NK-92 treated with Interleukin-12 subunit alpha and Interleukin-12 subunit beta, amount 100 ng/mL, for 24 hours (cell line): Measurements from ENCODE around the gene RNU1-3.
"Not testable (repeated sequence)": the region's sequence is repeated elsewhere in the genome, so short reads cannot be mapped to it uniquely, and the experiment has no call there.

Experiments
- DNase-seq: peaks from one replicate; lab custom pipeline; 2025; lab: John Stamatoyannopoulos, UW

The RNU1-3 gene

DNA sequence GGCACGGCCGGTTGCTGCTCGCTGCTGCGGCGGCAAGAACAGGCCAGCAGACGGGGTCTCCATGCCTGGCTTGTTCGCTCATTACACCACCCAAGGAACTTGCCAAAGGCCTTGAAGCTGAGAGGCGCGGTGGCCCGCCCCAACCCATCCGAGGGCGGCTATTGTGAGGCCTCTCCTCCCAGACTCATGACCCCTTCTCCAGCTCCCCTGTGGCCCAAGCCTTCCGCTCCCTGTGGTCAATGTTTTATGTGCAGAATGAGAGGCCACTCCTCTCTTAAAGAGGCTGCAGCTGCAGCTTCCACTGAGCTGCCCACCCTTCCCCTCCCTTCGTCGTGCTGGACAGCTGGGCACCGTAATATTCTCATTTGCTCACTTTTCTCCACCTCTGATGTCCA is 27.6 kb upstream of the RNU1-3 start:
- DNase-seq: not testable (repeated sequence)

- not testable (repeated sequence) for DNase-seq
Observed at GRCh38 chr1:16693449-16694307, 26.9 kb upstream of the RNU1-3 start.

DNA sequence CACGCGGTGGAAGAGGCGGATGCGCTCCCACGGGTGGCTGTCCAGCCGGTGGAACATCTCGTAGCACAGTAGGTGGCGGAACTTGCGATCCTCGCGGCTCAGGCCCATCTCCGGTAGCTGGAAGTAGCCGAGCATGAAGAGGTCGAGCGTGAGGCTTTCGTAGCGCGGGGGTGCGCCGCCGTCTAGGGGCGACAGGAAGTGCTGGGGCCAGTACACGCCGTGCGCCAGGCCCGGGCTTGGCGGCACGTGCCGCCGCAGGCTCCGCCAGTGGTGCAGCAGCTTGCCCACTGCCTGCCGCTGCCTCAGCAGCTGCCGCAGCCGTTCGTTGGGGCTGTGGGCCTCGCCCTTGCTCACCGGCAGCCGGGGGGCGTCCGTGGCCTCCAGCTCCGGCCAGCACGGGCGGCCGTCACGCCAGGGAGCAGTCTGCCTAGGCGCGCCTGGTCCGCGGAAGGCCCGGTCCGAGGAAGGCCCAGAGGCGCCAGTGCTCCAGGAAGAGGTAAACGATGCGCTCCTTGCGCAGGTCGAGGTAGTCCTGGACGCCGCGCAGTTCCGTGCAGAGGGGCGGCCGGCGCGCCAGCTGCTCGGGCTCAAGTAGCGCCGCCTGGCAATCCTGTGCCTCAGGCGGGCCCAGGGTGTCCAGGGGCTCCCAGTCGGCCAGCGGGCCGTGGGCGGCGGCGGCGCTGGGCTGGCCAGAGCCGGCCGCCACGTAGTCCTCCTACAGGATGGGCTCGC is 26.1 kb upstream of the RNU1-3 start:
- DNase-seq: not testable (repeated sequence)

DNA sequence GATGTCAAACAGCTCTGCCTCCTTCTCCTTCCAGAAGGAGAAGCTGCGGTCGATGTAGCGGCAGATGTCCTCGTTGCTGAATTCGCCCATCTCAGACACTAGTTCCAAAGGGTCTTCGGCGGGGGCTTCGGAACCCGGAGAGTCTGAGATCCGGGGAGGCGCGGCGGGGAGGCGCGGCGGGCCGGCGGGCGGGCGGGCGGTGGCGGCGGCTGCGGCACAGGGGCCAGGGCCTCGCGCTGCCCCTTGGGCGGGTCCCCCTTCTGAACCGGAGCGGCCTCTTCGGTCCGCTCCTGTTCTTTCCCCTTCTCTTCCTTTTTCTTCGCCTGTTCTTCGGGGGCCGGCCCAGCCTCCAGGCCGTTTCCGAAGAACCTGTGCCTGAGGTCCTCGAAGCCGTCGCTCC is 25.5 kb upstream of the RNU1-3 start:
- DNase-seq: not testable (repeated sequence)

- not testable (repeated sequence) for DNase-seq
Observed at GRCh38 chr1:16690971-16691682, 24.4 kb upstream of the RNU1-3 start.

DNA sequence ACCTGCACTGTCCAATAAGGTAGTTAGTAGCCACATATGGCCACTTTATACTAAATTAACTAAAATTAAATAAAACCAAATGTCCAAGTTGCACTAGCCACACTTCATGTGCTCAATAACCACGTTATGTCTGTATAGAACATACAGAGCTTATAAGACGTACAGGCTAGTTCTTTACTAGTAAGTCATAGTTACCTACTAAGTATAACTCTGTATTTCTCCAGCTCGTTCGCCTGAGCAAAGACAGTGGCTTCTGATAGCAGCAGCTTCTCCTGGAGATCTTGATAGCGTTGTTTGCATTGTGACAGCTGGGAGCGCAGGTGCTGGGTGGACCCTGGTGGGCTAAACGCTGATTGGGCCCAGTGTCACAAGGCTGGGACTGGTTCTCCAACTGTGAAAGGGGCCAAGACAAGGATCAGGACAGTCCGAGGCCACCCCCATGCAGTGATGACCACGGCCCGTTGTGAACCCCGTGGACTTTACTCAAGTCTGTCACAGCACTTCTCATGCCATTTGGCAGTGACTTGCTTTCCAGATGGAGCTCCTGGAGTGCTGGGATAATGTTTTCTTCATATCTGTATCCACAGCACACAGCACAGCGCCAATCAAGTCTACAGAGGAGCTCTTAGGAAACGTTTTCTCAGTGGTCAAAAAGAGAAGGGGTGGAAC is 20.5 kb upstream of the RNU1-3 start:
- not testable (repeated sequence) for DNase-seq

DNA sequence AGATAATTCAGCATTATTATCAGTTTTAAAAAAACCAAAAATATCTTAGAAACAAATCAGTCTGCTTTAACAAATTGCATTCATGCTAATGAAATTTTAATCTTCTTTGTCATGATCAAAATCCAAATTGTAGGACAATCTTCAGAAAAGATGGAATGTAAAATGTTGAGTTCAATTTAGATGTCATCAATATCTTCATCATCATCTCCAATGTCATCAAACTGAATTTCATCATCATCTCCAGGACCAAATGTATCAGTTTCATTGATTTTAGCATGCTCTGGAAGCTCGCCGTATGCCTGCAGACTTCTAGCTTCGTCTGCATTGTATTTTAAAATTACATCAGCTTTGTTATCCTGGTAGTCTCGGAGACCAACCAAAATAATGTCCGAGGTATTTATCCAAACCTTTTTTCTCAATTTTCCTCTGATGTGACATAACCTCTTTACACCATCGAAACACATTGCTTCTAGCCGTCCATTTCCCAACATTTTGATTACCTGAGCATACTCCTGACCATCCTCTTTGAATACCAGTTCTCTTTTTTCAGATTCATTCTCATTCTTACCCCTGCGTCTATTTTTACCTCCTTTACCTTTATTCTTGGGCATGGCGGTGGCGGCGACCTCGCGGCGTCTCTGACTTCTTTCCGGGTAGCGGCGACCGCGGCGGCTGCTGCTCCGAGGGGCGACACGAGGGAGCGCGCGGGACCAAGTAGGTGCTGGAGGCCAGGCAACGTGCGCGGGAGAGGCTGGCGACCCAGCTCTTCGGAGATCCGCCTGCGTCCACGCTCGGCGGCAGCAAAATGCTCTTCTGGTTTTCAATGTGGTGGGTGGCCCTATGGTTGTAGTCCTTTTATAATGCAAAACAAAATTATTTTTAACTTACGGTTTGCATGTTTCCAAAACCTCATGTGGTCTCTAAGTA is 19.0 kb upstream of the RNU1-3 start:
- DNase-seq: not testable (repeated sequence)

DNA sequence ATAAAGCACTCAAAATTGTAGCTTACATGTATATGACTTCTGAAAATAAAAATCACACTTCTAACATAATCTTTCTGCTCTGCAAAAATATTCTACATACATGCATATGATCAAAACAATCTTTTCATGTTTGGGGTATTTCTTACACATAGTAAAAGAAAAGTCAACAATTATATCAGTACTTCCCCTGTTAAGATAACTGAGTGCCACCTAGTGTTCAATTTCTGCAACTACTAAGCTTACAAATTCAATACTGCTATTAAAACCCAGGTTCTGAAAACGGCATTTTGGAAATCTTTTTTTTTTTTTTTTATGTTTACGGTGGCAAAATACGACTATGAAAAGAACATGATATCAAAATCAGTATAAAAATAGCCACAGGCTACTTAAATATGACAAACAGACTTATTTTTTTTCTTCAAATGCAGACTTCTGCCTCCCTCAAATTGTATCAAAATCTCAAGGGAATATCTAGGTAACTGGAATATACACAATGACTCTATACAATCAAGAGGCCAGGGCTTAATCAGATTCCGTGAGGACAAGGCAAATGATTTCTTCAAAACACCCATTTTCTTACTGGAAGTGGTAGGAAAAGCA is 18.1 kb upstream of the RNU1-3 start:
- not testable (repeated sequence) for DNase-seq

GRCh38 chr1:16684152-16684551 is 17.4 kb upstream of the RNU1-3 start:
- DNase-seq: not testable (repeated sequence)

GRCh38 chr1:16682803-16683202 is 16.1 kb upstream of the RNU1-3 start:
- DNase-seq: not testable (repeated sequence)

DNA sequence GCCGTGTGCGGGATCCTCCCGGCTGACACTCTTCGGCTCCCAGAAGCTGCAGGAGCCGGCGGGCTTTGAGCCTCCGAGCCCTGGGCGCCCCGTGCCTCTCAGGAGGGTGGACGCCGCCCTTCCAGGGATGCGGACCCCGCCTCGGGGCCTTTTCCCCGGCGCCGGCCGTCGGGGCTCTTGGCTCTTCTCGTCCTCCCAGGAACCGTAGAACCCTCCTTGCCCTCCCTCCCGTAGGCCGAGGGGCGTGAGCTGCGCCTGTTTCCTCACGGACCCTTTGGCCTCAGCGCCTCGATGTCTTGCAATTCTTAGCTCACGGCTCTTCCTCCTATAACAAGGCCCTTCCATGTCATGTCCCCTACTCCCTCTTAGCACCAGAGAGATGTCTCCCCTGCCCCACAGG is 13.6 kb upstream of the RNU1-3 start:
- DNase-seq: not testable (repeated sequence)

DNA sequence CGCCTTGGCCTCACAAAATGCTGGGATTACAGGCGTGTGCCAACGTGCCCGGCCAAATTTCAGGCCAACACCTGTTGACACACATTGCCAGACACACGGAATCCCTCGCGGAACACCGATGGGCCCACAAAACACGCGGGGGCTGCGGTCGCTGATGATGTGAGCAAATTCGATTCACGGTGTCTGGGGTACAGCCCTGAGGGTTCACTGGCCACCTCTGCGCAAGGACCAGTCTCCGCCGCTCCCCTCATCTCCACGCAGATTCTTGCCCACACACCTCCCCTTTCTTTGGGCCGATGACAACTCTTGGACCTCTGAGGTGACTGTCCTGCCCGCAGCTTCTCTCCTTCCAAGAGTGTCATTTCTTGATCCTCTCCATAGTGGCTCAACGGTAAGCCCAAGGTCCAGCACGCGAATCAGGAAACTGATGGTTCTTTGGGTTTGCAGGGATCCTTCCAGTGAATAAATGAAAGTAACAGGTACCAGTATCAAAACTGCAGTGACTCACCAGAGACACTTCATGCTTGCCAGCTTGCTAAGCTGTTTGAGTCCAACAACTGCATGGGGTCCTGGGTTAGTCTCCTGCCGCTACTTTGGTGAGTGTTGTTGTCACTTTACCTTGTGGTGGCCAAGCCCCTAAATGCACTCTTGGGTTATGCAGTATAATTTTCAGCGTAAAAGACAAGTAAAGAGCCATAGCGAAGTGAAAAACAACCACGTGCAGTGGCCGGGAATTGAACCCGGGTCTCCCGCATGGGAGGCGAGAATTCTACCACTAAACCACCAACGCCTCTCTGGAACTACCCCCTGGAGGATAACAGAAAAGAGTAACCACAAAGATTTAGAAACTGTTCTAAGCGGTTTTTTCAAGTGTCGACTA is 11.0 kb upstream of the RNU1-3 start:
- DNase-seq: no peak

DNA sequence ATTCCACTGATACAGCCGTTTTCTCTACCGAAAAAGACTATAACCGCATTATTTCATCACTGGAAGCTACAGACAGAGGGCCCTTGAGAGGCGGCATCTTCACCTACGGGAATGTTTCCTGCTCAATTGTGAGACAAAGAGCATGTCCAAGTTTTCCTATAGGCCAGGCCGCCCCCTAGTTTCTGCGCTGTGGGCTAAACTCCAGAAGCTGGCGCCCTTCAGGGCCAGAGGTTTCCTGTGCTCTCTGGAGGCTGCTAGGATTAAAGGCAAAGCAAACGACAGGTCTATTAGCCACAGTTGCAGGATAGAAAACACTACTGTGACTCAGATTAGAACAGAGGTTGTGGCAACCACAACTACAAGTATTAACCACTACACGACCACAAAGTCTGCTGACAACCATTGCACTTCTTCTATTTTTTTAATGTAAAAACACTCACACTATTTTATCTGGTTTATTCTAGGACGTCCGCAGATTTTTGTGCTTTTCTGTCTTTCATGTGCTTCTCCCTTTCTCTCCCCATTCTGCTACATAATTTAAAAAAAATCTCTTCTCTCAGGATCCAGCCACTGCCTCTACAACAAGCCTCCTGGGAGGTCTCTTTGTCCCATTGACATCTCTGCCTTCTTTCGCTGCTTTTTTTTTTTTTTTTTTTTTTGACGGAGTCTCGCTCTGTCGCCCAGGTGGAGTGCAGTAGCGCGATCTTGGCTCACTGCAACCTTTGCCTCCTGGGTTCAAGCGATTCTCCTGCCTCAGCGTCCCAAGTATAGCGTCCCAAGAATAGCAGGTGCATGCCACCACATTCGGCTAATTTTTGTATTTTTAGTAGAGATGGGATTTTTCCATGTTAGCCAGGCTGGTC is 10.1 kb upstream of the RNU1-3 start:
- DNase-seq: not testable (repeated sequence)

- not testable (repeated sequence) for DNase-seq
Observed at GRCh38 chr1:16675118-16675510, 8.4 kb upstream of the RNU1-3 start.

- not testable (repeated sequence) for DNase-seq
Observed at GRCh38 chr1:16673976-16674375, 7.2 kb upstream of the RNU1-3 start.

- not testable (repeated sequence) for DNase-seq
Observed at GRCh38 chr1:16665836-16666235, 912 bp downstream of the RNU1-3 start.

- not testable (repeated sequence) for DNase-seq
Observed at GRCh38 chr1:16658234-16658633, 8.5 kb downstream of the RNU1-3 start.

DNA sequence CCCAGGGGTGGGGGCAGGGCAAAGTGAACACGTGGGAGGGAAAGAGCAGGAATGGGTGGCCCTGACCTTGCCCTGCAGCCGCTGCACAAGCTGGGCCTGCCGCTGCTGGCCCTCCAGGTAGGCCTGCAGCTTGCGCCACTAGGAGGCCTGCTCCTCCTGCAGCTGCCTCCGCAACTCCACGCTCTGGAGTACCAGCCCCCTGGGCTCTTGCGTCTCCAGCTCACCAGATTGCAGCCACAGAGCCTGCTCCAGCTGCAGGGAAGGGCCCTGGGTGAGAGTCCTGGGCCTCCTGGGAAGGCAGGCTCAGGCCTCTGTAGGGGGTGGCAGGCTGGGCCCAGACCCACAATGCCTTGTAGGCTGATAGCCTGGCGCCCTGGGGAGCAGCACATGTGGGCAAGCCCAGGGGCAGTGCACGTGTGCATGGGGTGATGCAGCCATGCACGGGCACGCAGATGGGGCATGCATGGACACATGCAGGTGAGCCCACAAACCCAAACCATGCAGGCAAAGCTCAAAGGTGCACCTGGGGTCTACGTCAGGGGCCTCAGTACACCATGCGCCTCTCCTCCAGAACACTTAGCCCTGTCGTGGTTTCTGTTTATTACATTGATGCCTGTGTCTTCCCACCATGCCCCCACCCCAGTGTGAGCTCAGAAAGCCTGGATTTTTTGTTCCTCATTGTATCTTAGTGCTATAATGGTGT is 9.6 kb downstream of the RNU1-3 start:
- DNase-seq: not testable (repeated sequence)
